HFFc6 (cell line): ENCODE data around the gene GNRH2. TPM values are rescaled to one million over a fixed set of nuclear protein-coding genes. Genes with fewer than 3 reads are reported as not detected.

Experiments
- DNase-seq: peaks from one replicate; pipeline ENCODE4 v3.0.0-alpha.2; 2018
- H3K27ac Mint-ChIP-seq: 2 replicates; pipeline ENCODE4 v1.8.0; 2020; ENCODE audit warnings: mild to moderate bottlenecking, mixed read lengths
- H3K27me3 Mint-ChIP-seq: 2 replicates; pipeline ENCODE4 v1.8.0; 2021; ENCODE audit warnings: mild to moderate bottlenecking, moderate library complexity, mixed read lengths; ENCODE audit not compliant: insufficient read depth
- H3K36me3 Mint-ChIP-seq: 2 replicates; pipeline ENCODE4 v1.8.0; 2021; ENCODE audit warnings: low read depth, mixed read lengths
- H3K4me1 Mint-ChIP-seq: 2 replicates; pipeline ENCODE4 v1.8.0; 2020; ENCODE audit warnings: low read depth, mixed read lengths
- H3K4me3 Mint-ChIP-seq: 2 replicates; pipeline ENCODE4 v1.8.0; 2020; ENCODE audit warnings: mild to moderate bottlenecking, moderate library complexity, mixed read lengths
- H3K9me3 Mint-ChIP-seq: 2 replicates; pipeline ENCODE4 v1.8.0; 2020; ENCODE audit warnings: mild to moderate bottlenecking, mixed read lengths
- long read RNA-seq: library from polyadenylated mRNA; unstranded; transcript quantifications from one replicate; pipeline ENCODE4 v2.0.0, GENCODE V29; 2019
- total RNA-seq, 6 experiments: library from RNA; stranded (reverse); fragmentation: NEBNext Ultra II Directional; extraction: Animal tissue kit (Norgen Biotek cat#: 25700); gene quantifications; 2 replicates in 1 of 6; 3 replicates in 5 of 6; pipeline ENCODE4 v1.2.3, GENCODE V29; 2021
- TF ChIP-seq, protein P1 (sequence below): fragments of 200-600 bp; sonication (generic); IDR thresholded peaks from 2 replicates; pipeline ENCODE4 v1.5.0; 2021; ENCODE audit warnings: antibody characterized with exemption, mild to moderate bottlenecking

Gene GNRH2, protein sequence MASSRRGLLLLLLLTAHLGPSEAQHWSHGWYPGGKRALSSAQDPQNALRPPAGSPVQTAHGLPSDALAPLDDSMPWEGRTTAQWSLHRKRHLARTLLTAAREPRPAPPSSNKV
- total RNA-seq = under 1 TPM in 1 of 6 experiments, not detected in 5; 0.26 TPM
- long read RNA-seq = 0 reads

GRCh38 chr20:3043322-3043721, at the start of gene GNRH2:
GNRH2 (plus strand) TSS chr20:3043622; CDS start chr20:3044415, 793 bp downstream.
- H3K27ac Mint-ChIP-seq = no peak within 1 kb of the TSS; the same call in 1 of the 2 replicates

GRCh38 chr20:2995796-2996195, 47.6 kb upstream of the GNRH2 start:
- H3K9me3 Mint-ChIP-seq = no peaks in the 10 kb centered on the region
- H3K27me3 Mint-ChIP-seq = no peaks in the 10 kb centered on the region
- H3K4me3 Mint-ChIP-seq = no peak overlapping the region
- H3K36me3 Mint-ChIP-seq = peaks cover 11% of the 10 kb centered on the region; the same call in 1 of the 2 replicates
- no peaks in the 10 kb centered on the region for H3K4me1 Mint-ChIP-seq
- no peak for DNase-seq
- H3K27ac Mint-ChIP-seq = no peak overlapping the region
- TF ChIP-seq, protein P1, sequence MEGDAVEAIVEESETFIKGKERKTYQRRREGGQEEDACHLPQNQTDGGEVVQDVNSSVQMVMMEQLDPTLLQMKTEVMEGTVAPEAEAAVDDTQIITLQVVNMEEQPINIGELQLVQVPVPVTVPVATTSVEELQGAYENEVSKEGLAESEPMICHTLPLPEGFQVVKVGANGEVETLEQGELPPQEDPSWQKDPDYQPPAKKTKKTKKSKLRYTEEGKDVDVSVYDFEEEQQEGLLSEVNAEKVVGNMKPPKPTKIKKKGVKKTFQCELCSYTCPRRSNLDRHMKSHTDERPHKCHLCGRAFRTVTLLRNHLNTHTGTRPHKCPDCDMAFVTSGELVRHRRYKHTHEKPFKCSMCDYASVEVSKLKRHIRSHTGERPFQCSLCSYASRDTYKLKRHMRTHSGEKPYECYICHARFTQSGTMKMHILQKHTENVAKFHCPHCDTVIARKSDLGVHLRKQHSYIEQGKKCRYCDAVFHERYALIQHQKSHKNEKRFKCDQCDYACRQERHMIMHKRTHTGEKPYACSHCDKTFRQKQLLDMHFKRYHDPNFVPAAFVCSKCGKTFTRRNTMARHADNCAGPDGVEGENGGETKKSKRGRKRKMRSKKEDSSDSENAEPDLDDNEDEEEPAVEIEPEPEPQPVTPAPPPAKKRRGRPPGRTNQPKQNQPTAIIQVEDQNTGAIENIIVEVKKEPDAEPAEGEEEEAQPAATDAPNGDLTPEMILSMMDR = no peak

More at GRCh38 chr20:3043322-3043721, at the start of gene GNRH2:
- H3K9me3 Mint-ChIP-seq = no peaks in the 10 kb centered on the region
- H3K4me1 Mint-ChIP-seq = peaks cover 28% of the 10 kb centered on the region
- no peak for DNase-seq
- TF ChIP-seq, protein P1 = no peak
- H3K36me3 Mint-ChIP-seq = peaks cover 15% of the 10 kb centered on the region
- H3K27me3 Mint-ChIP-seq = no peaks in the 10 kb centered on the region; the same call in 1 of the 2 replicates
- H3K4me3 Mint-ChIP-seq = no peak within 1 kb of the TSS

DNA sequence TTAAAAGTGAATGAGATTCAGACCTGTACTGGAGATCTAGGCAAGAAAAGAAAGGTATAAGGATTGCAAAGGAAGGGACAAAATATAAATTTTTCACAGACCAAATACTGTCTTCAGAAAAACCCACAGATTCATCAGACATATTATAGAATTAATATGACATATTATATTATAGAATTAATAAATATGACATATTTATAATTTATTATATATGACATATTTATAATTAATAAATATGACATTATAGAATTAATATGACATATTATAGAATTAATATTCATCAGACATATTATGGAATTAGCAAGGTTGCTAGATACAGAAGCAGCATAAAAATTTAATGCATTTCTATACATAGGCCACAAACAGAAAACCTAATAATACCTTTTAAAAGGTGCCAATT, 44.7 kb upstream of the GNRH2 start:
- Mint-ChIP-seq H3K4me3 (no peak overlapping the region), H3K27ac (no peak overlapping the region), H3K4me1 (no peaks in the 10 kb centered on the region), H3K27me3 (no peaks in the 10 kb centered on the region; the same call in 1 of the 2 replicates), H3K36me3 (peaks cover 5% of the 10 kb centered on the region; the same call in 1 of the 2 replicates), H3K9me3 (no peaks in the 10 kb centered on the region)
- DNase-seq = no peak
- TF ChIP-seq, protein P1 = no peak

GRCh38 chr20:3000852-3001523, 42.4 kb upstream of the GNRH2 start:
- Mint-ChIP-seq H3K36me3 (peaks cover 5% of the 10 kb centered on the region; the same call in 1 of the 2 replicates), H3K27me3 (no peaks in the 10 kb centered on the region; the same call in 1 of the 2 replicates), H3K4me1 (no peaks in the 10 kb centered on the region), H3K4me3 (no peak overlapping the region), H3K27ac (no peak overlapping the region), H3K9me3 (no peaks in the 10 kb centered on the region)
- TF ChIP-seq, protein P1 = peak; percentile 80
- peak; percentile 66 for DNase-seq

GRCh38 chr20:3003416-3003815, 40.0 kb upstream of the GNRH2 start:
- H3K36me3 Mint-ChIP-seq = peaks cover 15% of the 10 kb centered on the region
- no peak overlapping the region for H3K4me3 Mint-ChIP-seq
- TF ChIP-seq, protein P1 = no peak
- H3K27ac Mint-ChIP-seq = no peak overlapping the region
- no peaks in the 10 kb centered on the region for H3K9me3 Mint-ChIP-seq
- DNase-seq = no peak
- no peaks in the 10 kb centered on the region; the same call in 1 of the 2 replicates for H3K27me3 Mint-ChIP-seq
- no peaks in the 10 kb centered on the region for H3K4me1 Mint-ChIP-seq
